Fibroblast of skin of left biceps (primary cell): Measurements from ENCODE around the gene PVR.
"Not testable (repeated sequence)": the region's sequence is repeated elsewhere in the genome, so short reads cannot be mapped to it uniquely, and the experiment has no call there.

Source experiments
- DNase-seq, 2 experiments: peaks; one replicate each; pipeline ENCODE4 v3.0.0-alpha.2; 2013; ENCODE audit warnings: low read depth in 2 of 2

The PVR gene

DNA sequence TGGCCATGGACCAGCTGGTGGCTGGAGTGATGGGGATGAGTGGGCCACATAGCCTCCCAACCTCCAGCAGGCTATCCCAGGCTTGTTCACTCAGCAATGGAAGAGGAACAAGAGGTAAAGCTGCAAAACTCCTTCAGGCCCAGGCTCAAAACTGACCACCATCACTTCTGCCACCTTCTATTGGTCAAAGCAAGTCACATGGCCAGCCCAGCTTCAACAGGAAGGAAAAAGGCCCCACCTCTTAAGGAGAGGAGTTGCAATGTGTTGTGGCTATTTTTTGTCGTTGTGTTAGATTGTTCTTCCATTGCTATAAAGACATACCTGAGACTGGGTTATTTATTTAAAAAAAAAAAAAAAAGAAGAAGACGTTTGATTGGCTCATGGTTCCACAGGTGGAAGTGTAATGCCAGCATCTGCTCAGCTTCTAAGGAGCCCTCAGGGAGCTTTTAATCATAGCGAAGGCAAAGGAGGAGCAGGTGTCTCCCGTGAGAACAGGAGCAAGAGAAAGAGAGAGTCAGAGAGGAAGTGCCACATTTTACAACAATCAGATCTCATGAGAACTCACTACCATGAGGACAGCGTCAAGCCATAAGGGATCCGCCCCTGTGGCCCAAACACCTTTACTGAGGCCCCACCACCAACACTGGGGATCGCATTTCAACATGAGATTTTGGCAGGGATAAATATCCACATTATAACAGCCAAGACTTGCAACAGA, 24.9 kb upstream of the PVR start:
- DNase-seq: no peak

GRCh38 chr19:44620667-44621066, 23.0 kb upstream of the PVR start:
- DNase-seq: no peak

DNA sequence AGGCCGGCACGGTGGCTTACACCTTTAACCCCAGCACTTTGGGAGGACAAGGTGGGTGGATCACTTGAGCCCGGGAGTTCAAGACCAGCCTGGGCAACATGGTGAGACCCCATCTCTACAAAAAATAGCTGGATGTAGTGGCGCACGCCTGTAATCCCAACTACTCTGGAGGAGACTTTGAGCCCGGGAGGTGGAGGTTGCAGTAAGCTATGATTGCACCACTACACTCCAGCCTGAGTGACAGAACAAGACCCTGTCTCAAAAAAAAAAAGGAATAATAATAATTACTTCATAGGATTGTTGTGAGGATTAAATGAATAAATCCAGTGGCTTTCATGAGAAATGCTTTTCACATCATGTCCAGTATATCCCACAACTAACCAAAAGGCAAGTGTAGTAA, 22.3 kb upstream of the PVR start:
- no peak for DNase-seq

DNA sequence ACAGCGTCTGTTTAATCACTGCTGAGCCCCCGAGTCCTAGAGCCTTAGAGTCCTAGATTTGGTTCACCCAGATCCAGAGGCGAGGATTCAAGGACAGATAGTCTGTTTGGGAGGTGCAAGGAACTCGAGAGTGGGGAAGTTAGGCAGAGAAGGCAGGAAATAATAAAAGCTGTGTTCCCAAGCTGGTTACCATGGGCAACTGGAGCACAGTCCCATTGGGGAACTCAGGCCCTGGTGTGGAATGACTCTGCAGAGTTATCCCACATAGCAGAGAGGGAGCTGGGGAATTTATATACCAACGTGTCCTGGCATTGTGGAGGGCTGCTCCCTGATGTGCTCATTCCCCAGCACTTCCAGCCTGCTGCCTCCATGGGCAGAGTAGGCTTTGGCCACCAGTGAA, 20.6 kb upstream of the PVR start:
- no peak for DNase-seq

DNA sequence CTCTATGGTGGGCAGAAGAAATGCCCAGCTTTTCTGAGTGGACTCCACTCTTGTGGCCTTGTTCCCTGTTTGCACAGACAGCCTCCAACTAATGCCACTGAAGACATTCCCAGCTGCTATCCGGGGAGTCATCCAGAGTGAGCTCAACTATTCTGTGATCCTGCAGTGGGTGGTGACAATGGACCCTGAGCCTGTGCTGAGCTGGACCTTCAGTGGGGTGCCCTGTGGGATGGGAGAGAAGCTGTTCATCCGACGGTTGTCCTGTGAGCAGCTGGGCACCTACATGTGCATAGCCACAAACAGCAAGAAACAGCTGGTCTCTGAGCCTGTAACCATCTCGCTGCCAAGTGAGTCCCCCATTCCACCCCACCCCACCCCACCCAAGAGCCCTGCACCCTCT, 20.1 kb upstream of the PVR start:
- no peak for DNase-seq

DNA sequence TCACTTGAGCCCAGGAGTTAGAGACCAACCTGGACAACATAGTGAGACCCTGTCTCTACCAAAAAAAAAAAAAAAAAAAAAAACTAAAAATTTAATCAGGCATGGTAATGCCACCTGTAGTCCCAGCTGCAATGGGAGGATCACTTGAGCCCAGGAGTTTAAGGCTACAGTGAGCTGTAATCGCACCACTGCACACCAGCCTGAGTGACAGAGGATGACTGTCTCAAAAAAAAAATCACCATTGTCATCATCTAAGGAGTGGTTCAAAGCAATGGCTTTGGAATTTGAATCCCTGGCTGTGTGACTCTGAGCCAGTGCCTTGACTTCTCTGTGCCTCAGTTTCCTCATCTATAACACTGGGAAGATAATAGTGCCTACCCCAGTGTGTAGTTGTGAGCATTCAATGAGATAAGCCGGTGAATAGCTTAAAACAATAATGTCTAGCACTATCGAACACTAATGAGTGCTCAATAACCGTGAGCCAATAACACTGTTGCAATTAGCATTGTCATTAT, 18.8 kb upstream of the PVR start:
- DNase-seq: no peak

DNA sequence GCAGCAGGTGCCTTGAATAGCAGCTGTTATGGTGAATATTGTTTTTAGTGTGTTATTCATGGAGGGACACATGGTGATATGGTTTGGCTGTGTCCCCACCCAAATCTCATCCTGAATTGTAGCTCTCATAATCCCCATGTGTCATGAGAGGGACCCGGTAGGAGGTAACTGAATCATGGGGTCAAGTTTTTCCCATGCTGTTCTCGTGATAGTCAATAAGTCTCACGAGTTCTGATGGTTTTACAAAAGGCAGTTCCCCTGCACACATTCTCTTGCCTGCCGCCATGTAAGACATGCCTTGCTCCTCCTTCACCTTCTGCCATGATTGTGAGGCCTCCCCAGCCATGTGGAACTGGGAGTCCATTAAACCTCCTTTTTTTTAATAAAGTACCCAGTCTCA, 18.1 kb upstream of the PVR start:
- not testable (repeated sequence) for DNase-seq

DNA sequence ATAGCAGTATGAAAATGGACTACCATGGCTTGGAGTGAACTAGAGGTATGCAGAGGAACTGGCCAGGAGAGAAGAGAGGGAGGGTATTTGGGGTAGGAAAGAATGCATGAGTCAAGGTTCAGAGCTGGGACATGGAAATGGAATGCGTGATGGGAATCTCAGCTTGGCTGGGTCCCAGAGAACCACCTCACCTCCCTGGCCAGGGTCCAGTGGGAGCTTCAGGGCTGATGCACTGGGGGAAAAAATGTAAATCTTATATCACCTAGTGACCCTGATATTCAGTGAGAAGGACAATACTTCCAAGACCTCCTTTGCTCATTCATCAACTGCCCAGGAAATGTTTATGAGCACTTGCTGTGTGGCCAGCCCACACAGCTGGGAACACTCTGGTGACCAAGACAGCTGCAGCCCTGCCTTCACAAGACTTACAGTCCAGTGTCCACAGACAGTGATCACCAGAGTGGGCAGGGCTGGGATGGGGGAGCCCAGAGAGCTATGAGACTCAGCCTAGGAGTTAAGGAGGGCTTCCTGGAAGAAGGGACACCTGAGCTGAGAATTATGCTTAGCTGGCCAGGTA, 17.6 kb upstream of the PVR start:
- DNase-seq: peak; percentile 95

- no peak for DNase-seq
Measured at GRCh38 chr19:44627631-44628030, 16.1 kb upstream of the PVR start.

- no peak for DNase-seq
Measured at GRCh38 chr19:44628793-44629192, 14.9 kb upstream of the PVR start.

GRCh38 chr19:44631611-44632010, 12.1 kb upstream of the PVR start:
- DNase-seq: not testable (repeated sequence)

- DNase-seq: not testable (repeated sequence)
Measured at GRCh38 chr19:44634058-44634457, 9.7 kb upstream of the PVR start.

- no peak for DNase-seq
Measured at GRCh38 chr19:44634785-44635184, 8.9 kb upstream of the PVR start.

GRCh38 chr19:44635581-44636438, 7.9 kb upstream of the PVR start:
- no peak for DNase-seq

GRCh38 chr19:44636439-44637389, 7.0 kb upstream of the PVR start:
- DNase-seq: no peak

GRCh38 chr19:44637390-44637764, 6.3 kb upstream of the PVR start:
- no peak for DNase-seq

DNA sequence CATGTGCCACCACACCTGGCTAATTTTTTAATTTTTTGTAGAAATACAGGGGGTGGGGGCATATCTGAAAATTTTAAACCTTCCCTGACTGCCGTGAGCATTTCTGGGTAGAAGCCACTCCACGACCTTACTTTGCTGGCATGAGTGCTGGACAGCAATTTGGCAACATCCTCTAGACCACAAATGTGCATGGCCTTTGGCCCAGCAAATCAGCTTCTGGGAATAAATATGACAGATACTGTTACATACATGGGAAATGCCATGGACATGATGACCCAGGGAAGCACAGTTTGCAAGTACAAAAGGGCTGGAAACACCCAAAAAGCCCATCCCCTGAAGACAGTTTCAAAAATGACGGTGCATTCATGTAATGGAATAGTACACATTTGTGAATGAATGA, 3.2 kb upstream of the PVR start:
- DNase-seq: no peak

GRCh38 chr19:44641501-44642265, 2.0 kb upstream of the PVR start:
- DNase-seq: no peak

- DNase-seq: no peak
Measured at GRCh38 chr19:44642377-44642776, 1.3 kb upstream of the PVR start.

DNA sequence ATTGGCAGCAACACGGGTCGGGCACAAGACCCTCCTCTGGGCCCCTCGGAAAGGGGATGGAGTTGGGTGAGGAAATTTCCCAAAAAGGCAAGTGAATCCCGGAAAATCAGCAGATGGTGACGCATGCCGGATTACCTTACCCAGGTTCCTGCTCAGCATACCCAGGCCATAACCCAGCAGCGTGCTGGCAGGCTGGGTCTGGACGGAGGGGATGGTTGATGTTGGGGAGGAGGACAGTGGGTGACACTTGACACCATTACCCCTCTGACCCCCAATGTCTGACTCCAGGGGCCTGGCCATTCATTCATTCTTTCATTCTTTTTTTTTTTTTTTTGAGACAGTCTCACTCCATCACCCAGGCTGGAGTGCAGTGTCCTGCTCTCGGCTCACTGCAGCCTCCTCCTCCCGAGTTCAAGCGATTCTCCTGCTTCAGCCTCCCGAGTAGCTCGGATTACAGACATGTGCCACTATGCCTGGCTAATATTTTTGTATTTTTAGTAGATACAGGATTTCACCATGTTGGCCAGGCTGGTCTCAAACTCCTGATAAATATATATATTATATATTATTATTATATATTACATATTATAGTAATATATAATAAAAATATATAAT, 799 bp downstream of the PVR start:
- no peak for DNase-seq
